SU-DHL-6 (cell line): ENCODE data around the gene PRKCA.

Experiments
- CTCF ChIP-seq: fragments of 200-600 bp; sonication (generic); IDR thresholded peaks from one replicate; pipeline ENCODE4 v1.5.1; 2017; ENCODE audit warnings: antibody characterized with exemption, mild to moderate bottlenecking, low read length, moderate library complexity; ENCODE audit not compliant: insufficient read depth, poor library complexity, severe bottlenecking
- EZH2phosphoT487 ChIP-seq: fragments of 200-600 bp; sonication (generic), shearing (Covaris generic); conservative IDR thresholded peaks from 2 replicates; pipeline ENCODE4 v1.6.1; 2018; ENCODE audit warnings: mild to moderate bottlenecking, antibody characterized with exemption, low read length, moderate library complexity, mixed read lengths

GRCh38 chr17:66285149-66285548 is 17.3 kb upstream of the PRKCA start:
- TF ChIP-seq CTCF (no peak), EZH2phosphoT487 (no peak)
